Measurements from ENCODE around the gene ACMSD. TPM values are rescaled to one million over a fixed set of nuclear protein-coding genes. Genes with fewer than 3 reads are reported as not detected.
"Not testable (repeated sequence)": the region's sequence is repeated elsewhere in the genome, so short reads cannot be mapped to it uniquely, and the experiment has no call there.

ACMSD gene
- under 1 TPM in 1 of 3 donors, not detected in 2; 0.18 TPM for polyA plus RNA-seq

- no peak within 1 kb of the TSS for H3K27ac ChIP-seq (ENCODE audit: low read depth, low read length)
Observed at GRCh38 chr2:134838143-134838620, at the start of gene ACMSD. Gene ACMSD (plus strand): TSS chr2:134838616. CDS start chr2:134838683, 67 bp downstream.

GRCh38 chr2:134790487-134790886 is 47.9 kb upstream of the ACMSD start:
- no peak overlapping the region for H3K27ac ChIP-seq (ENCODE audit: low read depth, low read length)
- 89 to 93% (median 92%) methylated on average over 3 of the region's 3 CpGs for WGBS, 3 donors

- no peak overlapping the region for H3K27ac ChIP-seq (ENCODE audit: low read depth, low read length)
- WGBS, 3 donors: 70 to 91% (median 75%) methylated on average over 3 of the region's 3 CpGs
Observed at GRCh38 chr2:134791616-134792015, 46.8 kb upstream of the ACMSD start.

GRCh38 chr2:134792186-134792585 is 46.2 kb upstream of the ACMSD start:
- 71 to 77% (median 74%) methylated on average over 4 of the region's 4 CpGs for WGBS, 3 donors
- no peak overlapping the region for H3K27ac ChIP-seq (ENCODE audit: low read depth, low read length)

GRCh38 chr2:134795765-134796164 is 42.7 kb upstream of the ACMSD start:
- 78 to 88% (median 87%) methylated on average over 4 of the region's 4 CpGs for WGBS, 3 donors
- H3K27ac ChIP-seq (ENCODE audit: low read depth, low read length): no peak overlapping the region

- 55 to 63% (median 57%) methylated on average over 2 of the region's 2 CpGs for WGBS, 3 donors
- H3K27ac ChIP-seq (ENCODE audit: low read depth, low read length): no peak overlapping the region
Observed at GRCh38 chr2:134796373-134796772, 42.0 kb upstream of the ACMSD start.

GRCh38 chr2:134799936-134800335 is 38.5 kb upstream of the ACMSD start:
- no peak overlapping the region for H3K27ac ChIP-seq (ENCODE audit: low read depth, low read length)
- WGBS, 3 donors: 85 to 93% (median 89%) methylated on average over 3 of the region's 3 CpGs

GRCh38 chr2:134800341-134800740 is 38.1 kb upstream of the ACMSD start:
- WGBS, 3 donors: 75 to 82% (median 79%) methylated on average over 2 of the region's 2 CpGs
- no peak overlapping the region for H3K27ac ChIP-seq (ENCODE audit: low read depth, low read length)

- not testable (repeated sequence) for H3K27ac ChIP-seq (ENCODE audit: low read depth, low read length)
- WGBS, 3 donors: 61 to 82% (median 63%) methylated on average over 13 of the region's 13 CpGs
Observed at GRCh38 chr2:134803609-134804405, 34.6 kb upstream of the ACMSD start.

GRCh38 chr2:134815741-134816140 is 22.7 kb upstream of the ACMSD start:
- WGBS, 3 donors: 54 to 67% (median 58%) methylated on average over 1 of the region's 1 CpG
- H3K27ac ChIP-seq (ENCODE audit: low read depth, low read length): no peak overlapping the region

GRCh38 chr2:134818321-134818720 is 20.1 kb upstream of the ACMSD start:
- H3K27ac ChIP-seq (ENCODE audit: low read depth, low read length): no peak overlapping the region
- 84 to 89% (median 87%) methylated on average over 5 of the region's 5 CpGs for WGBS, 3 donors

GRCh38 chr2:134819334-134819733 is 19.1 kb upstream of the ACMSD start:
- H3K27ac ChIP-seq (ENCODE audit: low read depth, low read length): no peak overlapping the region
- 84 to 93% (median 88%) methylated on average over 2 of the region's 2 CpGs for WGBS, 3 donors

GRCh38 chr2:134823431-134823830 is 15.0 kb upstream of the ACMSD start:
- 56 to 86% (median 82%) methylated on average over 2 of the region's 2 CpGs for WGBS, 3 donors
- H3K27ac ChIP-seq (ENCODE audit: low read depth, low read length): no peak overlapping the region

- H3K27ac ChIP-seq (ENCODE audit: low read depth, low read length): no peak overlapping the region
- WGBS, 3 donors: 75 to 84% (median 78%) methylated on average over 2 of the region's 2 CpGs
Observed at GRCh38 chr2:134823832-134824231, 14.6 kb upstream of the ACMSD start.

GRCh38 chr2:134825716-134826115 is 12.7 kb upstream of the ACMSD start:
- not testable (repeated sequence) for H3K27ac ChIP-seq (ENCODE audit: low read depth, low read length)
- WGBS, 3 donors: 78 to 85% (median 84%) methylated on average over 5 to 13 of the region's 13 CpGs

GRCh38 chr2:134835471-134835870 is 2.9 kb upstream of the ACMSD start:
- no peak overlapping the region for H3K27ac ChIP-seq (ENCODE audit: low read depth, low read length)
- 91 to 96% (median 93%) methylated on average over 1 of the region's 1 CpG for whole genome bisulfite sequencing, 3 donors

GRCh38 chr2:134836986-134837385 is 1.4 kb upstream of the ACMSD start:
- H3K27ac ChIP-seq (ENCODE audit: low read depth, low read length): no peak overlapping the region
- WGBS, 3 donors: 43 to 84% (median 67%) methylated on average over 2 of the region's 2 CpGs

- 77 to 87% (median 85%) methylated on average over 2 of the region's 2 CpGs for WGBS, 3 donors
- no peak overlapping the region for H3K27ac ChIP-seq (ENCODE audit: low read depth, low read length)
Observed at GRCh38 chr2:134839649-134840048, 1.2 kb downstream of the ACMSD start.

- 76 to 90% (median 90%) methylated on average over 2 of the region's 2 CpGs for WGBS, 3 donors
- H3K27ac ChIP-seq (ENCODE audit: low read depth, low read length): no peak overlapping the region
Observed at GRCh38 chr2:134842930-134843490, 4.6 kb downstream of the ACMSD start.

GRCh38 chr2:134843968-134844367 is 5.6 kb downstream of the ACMSD start:
- H3K27ac ChIP-seq (ENCODE audit: low read depth, low read length): no peak overlapping the region
- WGBS, 3 donors: 89 to 92% (median 90%) methylated on average over 4 of the region's 4 CpGs
